ENCODE results near the gene GON7.
"Not testable (repeated sequence)": the region's sequence is repeated elsewhere in the genome, so short reads cannot be mapped to it uniquely, and the experiment has no call there.

Gene GON7

GRCh38 chr14:93199031-93199430 lies 7.8 kb downstream of the GON7 start:
- no peak for DNase-seq (ENCODE audit: low read depth in 2 of 2)

- no peak for DNase-seq (ENCODE audit: low read depth in 2 of 2)
These were observed 11.4 kb downstream of the GON7 start for GRCh38 chr14:93195316-93195999.

- DNase-seq (ENCODE audit: low read depth in 2 of 2): no peak
These were observed 19.9 kb downstream of the GON7 start for GRCh38 chr14:93186956-93187355.

GRCh38 chr14:93186466-93186865 lies 20.4 kb downstream of the GON7 start:
- no peak for DNase-seq (ENCODE audit: low read depth in 2 of 2)

- no peak for DNase-seq (ENCODE audit: low read depth in 2 of 2)
These were observed 21.5 kb downstream of the GON7 start for GRCh38 chr14:93185349-93185720.

GRCh38 chr14:93184391-93185348 lies 22.2 kb downstream of the GON7 start, which contains the start of the genes LYSET and MOAP1:
LYSET (plus strand) TSS chr14:93185317; CDS start chr14:93185406, 89 bp downstream.
MOAP1 (minus strand) TSS chr14:93184897; CDS start chr14:93184242, 655 bp downstream.
- DNase-seq (ENCODE audit: low read depth in 2 of 2): peak; percentile 86 to 89

GRCh38 chr14:93183596-93184317 lies 23.1 kb downstream of the GON7 start:
- DNase-seq (ENCODE audit: low read depth in 2 of 2): no peak

- DNase-seq (ENCODE audit: low read depth in 2 of 2): no peak
These were observed 31.4 kb downstream of the GON7 start for GRCh38 chr14:93175492-93175891.

GRCh38 chr14:93174731-93175130 lies 32.1 kb downstream of the GON7 start:
- DNase-seq (ENCODE audit: low read depth in 2 of 2): not testable (repeated sequence)

- peak in 1 of 2 donors; percentile 17 for DNase-seq (ENCODE audit: low read depth in 2 of 2)
These were observed 32.9 kb downstream of the GON7 start for GRCh38 chr14:93173943-93174395.

- no peak for DNase-seq (ENCODE audit: low read depth in 2 of 2)
These were observed 35.5 kb downstream of the GON7 start for GRCh38 chr14:93171376-93171775.

- not testable (repeated sequence) for DNase-seq (ENCODE audit: low read depth in 2 of 2)
These were observed 36.7 kb downstream of the GON7 start for GRCh38 chr14:93170141-93170540.

GRCh38 chr14:93169619-93170018 lies 37.2 kb downstream of the GON7 start:
- not testable (repeated sequence) for DNase-seq (ENCODE audit: low read depth in 2 of 2)

- DNase-seq (ENCODE audit: low read depth in 2 of 2): not testable (repeated sequence)
These were observed 38.3 kb downstream of the GON7 start for GRCh38 chr14:93168610-93169009.

GRCh38 chr14:93165271-93166265 lies 41.3 kb downstream of the GON7 start:
- not testable (repeated sequence) for DNase-seq (ENCODE audit: low read depth in 2 of 2)

- DNase-seq (ENCODE audit: low read depth in 2 of 2): no peak
These were observed 43.3 kb downstream of the GON7 start for GRCh38 chr14:93163564-93163963.

- DNase-seq (ENCODE audit: low read depth in 2 of 2): no peak
These were observed 45.4 kb downstream of the GON7 start for GRCh38 chr14:93161411-93161940.

GRCh38 chr14:93160353-93160801 lies 46.5 kb downstream of the GON7 start:
- no peak for DNase-seq (ENCODE audit: low read depth in 2 of 2)

- not testable (repeated sequence) for DNase-seq (ENCODE audit: low read depth in 2 of 2)
These were observed 47.1 kb downstream of the GON7 start for GRCh38 chr14:93159625-93160352.
